Prostate gland (tissue), 2 donors: ENCODE measurements around the gene AQP12B. TPM values are rescaled to one million over a fixed set of nuclear protein-coding genes. Genes with fewer than 3 reads are reported as not detected.
"Not testable (repeated sequence)": the region's sequence is repeated elsewhere in the genome, so short reads cannot be mapped to it uniquely, and the experiment has no call there.

ENCODE experiments used
- DNase-seq: peaks from one replicate; pipeline ENCODE4 v3.0.0-alpha.2; 2019; ENCODE audit warnings: low spot score
- H3K27ac ChIP-seq, 2 donors: fragments of 200-600 bp; sonication (generic); 2 replicates each; pipeline ENCODE4 v1.5.1; 2017 to 2019
- H3K27me3 ChIP-seq: fragments of 200-600 bp; sonication (generic); replicated peaks from 2 replicates; pipeline ENCODE4 v1.5.1; 2019; ENCODE audit not compliant: insufficient read depth
- H3K36me3 ChIP-seq, 2 donors: fragments of 200-600 bp; sonication (generic); 1 replicate in 1 of 2; 2 replicates in 1 of 2; pipeline versions ENCODE4 v1.5.1 to v1.8.1; 2017 to 2019
- H3K4me1 ChIP-seq: fragments of 200-600 bp; sonication (generic); replicated peaks from 2 replicates; pipeline ENCODE4 v1.5.1; 2019
- H3K4me3 ChIP-seq, 2 donors: fragments of 200-600 bp; sonication (generic); 2 replicates each; pipeline ENCODE4 v1.5.1; 2017 to 2019
- H3K9me3 ChIP-seq: fragments of 200-600 bp; sonication (generic); 2 replicates; pipeline ENCODE4 v1.5.1; 2017
- POLR2A ChIP-seq: fragments of 450-650 bp; IDR thresholded peaks from one replicate; pipeline ENCODE4 v1.6.1; 2016; ENCODE audit warnings: antibody characterized with exemption, mild to moderate bottlenecking
- POLR2AphosphoS5 ChIP-seq: sonication (generic); formaldehyde crosslinking; IDR thresholded peaks from one replicate; pipeline ENCODE4 v1.6.1; 2017; ENCODE audit warnings: antibody characterized with exemption
- WGBS: methylation state at CpG from one replicate; pipeline ENCODE4 v1.1.5; 2018; 5-methylcytosine and 5-hydroxymethylcytosine counted together
- intact Hi-C: fragments of 100-400 bp; cut with DNase I; formaldehyde crosslinking; loops from one replicate; pipeline ENCODE4 v1.14.2; 2022
- total RNA-seq, 2 donors: library from RNA; depleted of rRNA; stranded (reverse); fragments of >200 nt; gene quantifications; one replicate each; pipeline ENCODE4 v1.1.0, GENCODE V29; 2016
- TF ChIP-seq, protein P1 (sequence below), 4 experiments: fragments of 200-600 bp in 2 of 4; fragments of 450-650 bp in 2 of 4; sonication (generic) in 2 of 4; IDR thresholded peaks; 1 replicate in 3 of 4; 2 replicates in 1 of 4; pipeline ENCODE4 v1.5.1; 2016 to 2019; ENCODE audit warnings: antibody characterized with exemption in 4 of 4, mild to moderate bottlenecking in 2 of 4, moderate library complexity in 2 of 4

The AQP12B gene
- total RNA-seq, 2 donors from 2014 or later: not detected

GRCh38 chr2:240663546-240664190 is 19.0 kb downstream of the AQP12B start:
- intact Hi-C loops: no loop called here
- Histone ChIP-seq H3K27ac (no peak overlapping the region), H3K27me3 (no peaks in the 10 kb centered on the region), H3K9me3 (no peaks in the 10 kb centered on the region), H3K36me3 (no peaks in the 10 kb centered on the region), H3K4me3 (no peak overlapping the region), H3K4me1 (no peaks in the 10 kb centered on the region)
- WGBS: 62% methylated on average over 6 of the region's 6 CpGs
- TF ChIP-seq, protein P1, sequence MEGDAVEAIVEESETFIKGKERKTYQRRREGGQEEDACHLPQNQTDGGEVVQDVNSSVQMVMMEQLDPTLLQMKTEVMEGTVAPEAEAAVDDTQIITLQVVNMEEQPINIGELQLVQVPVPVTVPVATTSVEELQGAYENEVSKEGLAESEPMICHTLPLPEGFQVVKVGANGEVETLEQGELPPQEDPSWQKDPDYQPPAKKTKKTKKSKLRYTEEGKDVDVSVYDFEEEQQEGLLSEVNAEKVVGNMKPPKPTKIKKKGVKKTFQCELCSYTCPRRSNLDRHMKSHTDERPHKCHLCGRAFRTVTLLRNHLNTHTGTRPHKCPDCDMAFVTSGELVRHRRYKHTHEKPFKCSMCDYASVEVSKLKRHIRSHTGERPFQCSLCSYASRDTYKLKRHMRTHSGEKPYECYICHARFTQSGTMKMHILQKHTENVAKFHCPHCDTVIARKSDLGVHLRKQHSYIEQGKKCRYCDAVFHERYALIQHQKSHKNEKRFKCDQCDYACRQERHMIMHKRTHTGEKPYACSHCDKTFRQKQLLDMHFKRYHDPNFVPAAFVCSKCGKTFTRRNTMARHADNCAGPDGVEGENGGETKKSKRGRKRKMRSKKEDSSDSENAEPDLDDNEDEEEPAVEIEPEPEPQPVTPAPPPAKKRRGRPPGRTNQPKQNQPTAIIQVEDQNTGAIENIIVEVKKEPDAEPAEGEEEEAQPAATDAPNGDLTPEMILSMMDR (IDR thresholded peaks at IDR 0.05): no peak
- TF ChIP-seq POLR2AphosphoS5: no peak
- no peak for TF ChIP-seq POLR2A
- DNase-seq: no peak

DNA sequence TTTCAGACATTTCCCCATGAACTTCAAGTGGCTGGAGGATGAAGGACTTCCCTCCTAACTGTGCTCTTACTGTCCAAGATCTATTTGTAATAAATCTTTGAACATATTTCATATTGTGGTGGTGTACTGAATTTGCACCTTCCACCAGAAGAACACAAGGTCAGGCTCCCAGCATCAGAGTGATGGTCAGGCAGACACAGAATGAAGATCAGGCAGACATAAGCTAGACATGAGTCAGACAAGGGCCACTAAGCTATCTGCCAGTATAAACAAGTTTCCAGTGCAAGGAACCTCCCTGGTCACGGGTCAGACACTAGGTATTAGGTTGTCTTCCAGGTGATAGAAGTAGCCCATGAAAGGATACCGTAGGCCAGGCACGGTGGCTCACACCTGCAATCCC is 20.0 kb downstream of the AQP12B start:
- Histone ChIP-seq H3K36me3 (no peaks in the 10 kb centered on the region), H3K4me3 (no peak overlapping the region), H3K9me3 (no peaks in the 10 kb centered on the region), H3K4me1 (no peaks in the 10 kb centered on the region), H3K27ac (no peak overlapping the region), H3K27me3 (no peaks in the 10 kb centered on the region)
- intact Hi-C loops: no loop called here
- TF ChIP-seq POLR2AphosphoS5 (no peak), POLR2A (no peak)
- TF ChIP-seq, protein P1 (IDR thresholded peaks at IDR 0.05): no peak
- WGBS: 90% methylated on average over 3 of the region's 3 CpGs
- no peak for DNase-seq

DNA sequence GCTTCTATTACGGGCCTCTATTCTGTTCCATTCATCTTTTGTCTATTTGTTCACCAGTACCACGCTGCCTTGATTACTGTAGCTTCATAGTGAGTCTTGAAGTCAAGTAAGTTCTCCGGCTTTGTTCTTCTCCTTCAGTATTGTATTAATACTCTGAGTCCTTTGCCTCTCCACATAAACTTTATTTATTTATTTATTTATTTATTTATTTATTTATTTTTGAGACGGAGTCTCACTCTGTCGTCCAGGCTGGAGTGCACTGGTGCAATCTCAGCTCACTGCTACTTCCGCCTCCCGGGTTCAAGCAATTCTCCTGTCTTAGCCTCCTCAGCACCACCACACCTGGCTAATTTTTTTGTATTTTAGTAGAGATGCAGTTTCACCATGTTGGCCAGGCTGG is 22.8 kb downstream of the AQP12B start:
- H3K4me1 ChIP-seq, H3K4me3 ChIP-seq, H3K27me3 ChIP-seq, DNase-seq, H3K27ac ChIP-seq, H3K9me3 ChIP-seq, H3K36me3 ChIP-seq, intact Hi-C loops: not testable (repeated sequence)
- WGBS: 83% methylated on average over 7 of the region's 7 CpGs

- Histone ChIP-seq H3K27ac (no peak overlapping the region), H3K9me3 (no peaks in the 10 kb centered on the region), H3K36me3 (no peaks in the 10 kb centered on the region), H3K4me3 (no peak overlapping the region), H3K27me3 (no peaks in the 10 kb centered on the region), H3K4me1 (no peaks in the 10 kb centered on the region)
- DNase-seq: no peak
- intact Hi-C loops: no loop called here
- 69% methylated on average over 10 of the region's 10 CpGs for WGBS
- no peak for TF ChIP-seq POLR2A
- no peak for TF ChIP-seq POLR2AphosphoS5
- TF ChIP-seq, protein P1 (IDR thresholded peaks at IDR 0.05): no peak
These were observed 26.5 kb downstream of the AQP12B start for GRCh38 chr2:240655931-240656886.

GRCh38 chr2:240651185-240651584 is 31.5 kb downstream of the AQP12B start:
- Histone ChIP-seq H3K27me3 (peaks cover 2% of the 10 kb centered on the region), H3K36me3 (no peaks in the 10 kb centered on the region), H3K9me3 (no peaks in the 10 kb centered on the region), H3K4me1 (no peaks in the 10 kb centered on the region), H3K4me3 (no peak overlapping the region), H3K27ac (no peak overlapping the region)
- 47% methylated on average over 3 of the region's 3 CpGs for WGBS
- intact Hi-C loops: no loop called here
- TF ChIP-seq, protein P1 (IDR thresholded peaks at IDR 0.05): no peak
- TF ChIP-seq POLR2AphosphoS5: no peak
- no peak for TF ChIP-seq POLR2A
- DNase-seq: no peak
